Measurements from ENCODE around the gene PSMD1.
"Not testable (repeated sequence)": the region's sequence is repeated elsewhere in the genome, so short reads cannot be mapped to it uniquely, and the experiment has no call there.

PSMD1 gene

GRCh38 chr2:231058761-231059550 lies 2.3 kb downstream of the PSMD1 start:
- no peak for DNase-seq

- no peak for DNase-seq
These were observed 3.1 kb downstream of the PSMD1 start for GRCh38 chr2:231059756-231060155.

GRCh38 chr2:231062776-231063175 lies 6.1 kb downstream of the PSMD1 start:
- DNase-seq = no peak

- no peak for DNase-seq
These were observed 6.7 kb downstream of the PSMD1 start for GRCh38 chr2:231063347-231063746.

GRCh38 chr2:231065966-231066365 lies 9.3 kb downstream of the PSMD1 start:
- DNase-seq = no peak

- not testable (repeated sequence) for DNase-seq
These were observed 10.9 kb downstream of the PSMD1 start for GRCh38 chr2:231067531-231067930.

- DNase-seq = no peak
These were observed 12.0 kb downstream of the PSMD1 start for GRCh38 chr2:231068525-231069222.

- DNase-seq = no peak
These were observed 12.8 kb downstream of the PSMD1 start for GRCh38 chr2:231069379-231070054.

GRCh38 chr2:231084565-231084964 lies 27.9 kb downstream of the PSMD1 start:
- no peak for DNase-seq

- no peak for DNase-seq
These were observed 32.1 kb downstream of the PSMD1 start for GRCh38 chr2:231088754-231089153.

- DNase-seq = no peak
These were observed 37.3 kb downstream of the PSMD1 start for GRCh38 chr2:231093933-231094332.

GRCh38 chr2:231094736-231095346 lies 38.2 kb downstream of the PSMD1 start:
- DNase-seq = no peak

- no peak for DNase-seq
These were observed 43.3 kb downstream of the PSMD1 start for GRCh38 chr2:231099918-231100317.

GRCh38 chr2:231100321-231100720 lies 43.7 kb downstream of the PSMD1 start:
- not testable (repeated sequence) for DNase-seq

- DNase-seq = no peak
These were observed 44.3 kb downstream of the PSMD1 start for GRCh38 chr2:231100990-231101389.

- DNase-seq = no peak
These were observed 46.1 kb downstream of the PSMD1 start for GRCh38 chr2:231102772-231103171.

GRCh38 chr2:231104115-231104713 lies 47.5 kb downstream of the PSMD1 start:
- peak; percentile 36 to 63 for DNase-seq

GRCh38 chr2:231110551-231110950 lies 53.9 kb downstream of the PSMD1 start:
- DNase-seq = no peak

- no peak for DNase-seq
These were observed 55.3 kb downstream of the PSMD1 start for GRCh38 chr2:231111987-231112386.

- no peak for DNase-seq
These were observed 56.8 kb downstream of the PSMD1 start for GRCh38 chr2:231113489-231113888.

GRCh38 chr2:231115651-231116050 lies 59.0 kb downstream of the PSMD1 start:
- no peak for DNase-seq

GRCh38 chr2:231117148-231117547 lies 60.5 kb downstream of the PSMD1 start:
- no peak for DNase-seq

Measured in activated CD4-positive, alpha-beta T cell treated with anti-CD3 and anti-CD28 coated beads for 4 hours (primary cell).